HL-60/S4 treated with phorbol 12-myristate 13-acetate at 8.2 ng/mL for 4 days and 3 days (cell line): Measurements from ENCODE around the gene C1orf115.
"Not testable (repeated sequence)": the region's sequence is repeated elsewhere in the genome, so short reads cannot be mapped to it uniquely, and the experiment has no call there.

Source experiments
- in situ Hi-C: fragments of 300-500 bp; cut with MboI; formaldehyde crosslinking; loops from 2 replicates; pipeline ENCODE4 v1.15.0; 2022; ENCODE audit warnings: low sequenced_read_pairs

C1orf115 gene

GRCh38 chr1:220692436-220693228, 2.5 kb downstream of the C1orf115 start:
- in situ Hi-C loops: no loop called here

GRCh38 chr1:220694866-220695382, 4.8 kb downstream of the C1orf115 start:
- in situ Hi-C loops: no loop called here

GRCh38 chr1:220695426-220695825, 5.3 kb downstream of the C1orf115 start:
- in situ Hi-C loops: no loop called here

GRCh38 chr1:220696226-220696862, 6.2 kb downstream of the C1orf115 start:
- in situ Hi-C loops: no loop called here

GRCh38 chr1:220696863-220697231, 6.7 kb downstream of the C1orf115 start:
- in situ Hi-C loops: no loop called here

- in situ Hi-C loops: no loop called here
Observed at GRCh38 chr1:220697326-220697725, 7.2 kb downstream of the C1orf115 start.

- in situ Hi-C loops: no loop called here
Observed at GRCh38 chr1:220698607-220699016, 8.4 kb downstream of the C1orf115 start.

- in situ Hi-C loops: no loop called here
Observed at GRCh38 chr1:220699044-220699443, 8.9 kb downstream of the C1orf115 start.

- in situ Hi-C loops: no loop called here
Observed at GRCh38 chr1:220700556-220701179, 10.5 kb downstream of the C1orf115 start.

GRCh38 chr1:220701974-220702373, 11.8 kb downstream of the C1orf115 start:
- in situ Hi-C loops: no loop called here

- in situ Hi-C loops: no loop called here
Observed at GRCh38 chr1:220702733-220703270, 12.6 kb downstream of the C1orf115 start.

- in situ Hi-C loops: no loop called here
Observed at GRCh38 chr1:220703305-220703704, 13.1 kb downstream of the C1orf115 start.

GRCh38 chr1:220705782-220706181, 15.6 kb downstream of the C1orf115 start:
- in situ Hi-C loops: no loop called here

- in situ Hi-C loops: no loop called here
Observed at GRCh38 chr1:220706480-220706879, 16.3 kb downstream of the C1orf115 start.

GRCh38 chr1:220707160-220707559, 17.0 kb downstream of the C1orf115 start:
- in situ Hi-C loops: no loop called here

- in situ Hi-C loops: no loop called here
Observed at GRCh38 chr1:220708244-220708643, 18.1 kb downstream of the C1orf115 start.

- in situ Hi-C loops: no loop called here
Observed at GRCh38 chr1:220708936-220709801, 19.0 kb downstream of the C1orf115 start.

GRCh38 chr1:220710333-220710732, 20.2 kb downstream of the C1orf115 start:
- in situ Hi-C loops: no loop called here

- in situ Hi-C loops: no loop called here
Observed at GRCh38 chr1:220711056-220711809, 21.1 kb downstream of the C1orf115 start.

GRCh38 chr1:220715986-220716385, 25.8 kb downstream of the C1orf115 start:
- in situ Hi-C loops: not testable (repeated sequence)
